Immature natural killer cell (primary cell): ENCODE measurements around the gene PIP4K2B. TPM values are rescaled to one million over a fixed set of nuclear protein-coding genes. Genes with fewer than 3 reads are reported as not detected.

ENCODE experiments used
- polyA plus RNA-seq, 3 donors: library from polyadenylated mRNA; unstranded; fragments of 300-500 nt; fragmentation: Illumina TruSeq; gene quantifications; one replicate each; pipeline ENCODE4 v1.2.3, GENCODE V29; 2021

The PIP4K2B gene
- polyA plus RNA-seq, 3 donors from 2014 or later, result 6.2 to 15.4 (median 12.5) TPM

Other genes with a start within 250 kb of the PIP4K2B start
- gene SRCIN1, start 193.6 kb downstream of the PIP4K2B start, polyA plus RNA-seq, result not detected
- gene EPOP, start 124.6 kb downstream of the PIP4K2B start, polyA plus RNA-seq, result not detected
- 10 to 100 TPM in 1 of 3 donors, 1 to 10 TPM in 2; 3.8 to 24.5 (median 7.4) TPM for gene MLLT6, start 94.3 kb downstream of the PIP4K2B start, polyA plus RNA-seq
- gene CISD3, start 69.2 kb downstream of the PIP4K2B start, polyA plus RNA-seq, result 100 to 1,000 TPM; 143 to 197 (median 160) TPM
- gene PCGF2, start 51.2 kb downstream of the PIP4K2B start, polyA plus RNA-seq, result not detected
- gene PSMB3, start 46.8 kb downstream of the PIP4K2B start, polyA plus RNA-seq, result 100 to 1,000 TPM; 509 to 821 (median 662) TPM
- 10 to 100 TPM in 1 of 3 donors, 1 to 10 TPM in 2; 4.3 to 11.1 (median 5.2) TPM for gene CWC25, start 25.8 kb upstream of the PIP4K2B start, polyA plus RNA-seq
- 100 to 1,000 TPM; 285 to 713 (median 532) TPM for gene RPL23, start 54.2 kb upstream of the PIP4K2B start, polyA plus RNA-seq
- gene LASP1, start 70.5 kb upstream of the PIP4K2B start, polyA plus RNA-seq, result 100 to 1,000 TPM in 1 of 3 donors, 10 to 100 TPM in 2; 94.3 to 171 (median 96.5) TPM
- gene FBXO47, start 167.8 kb upstream of the PIP4K2B start, polyA plus RNA-seq, result not detected